GM19238 (cell line): Measurements from ENCODE around the gene DISC1.
"Not testable (repeated sequence)": the region's sequence is repeated elsewhere in the genome, so short reads cannot be mapped to it uniquely, and the experiment has no call there.

Experiments used
- DNase-seq: peaks from one replicate; pipeline ENCODE4 v3.0.0; 2011; ENCODE audit warnings: low spot score; ENCODE audit not compliant: insufficient read length

The DISC1 gene

DNA sequence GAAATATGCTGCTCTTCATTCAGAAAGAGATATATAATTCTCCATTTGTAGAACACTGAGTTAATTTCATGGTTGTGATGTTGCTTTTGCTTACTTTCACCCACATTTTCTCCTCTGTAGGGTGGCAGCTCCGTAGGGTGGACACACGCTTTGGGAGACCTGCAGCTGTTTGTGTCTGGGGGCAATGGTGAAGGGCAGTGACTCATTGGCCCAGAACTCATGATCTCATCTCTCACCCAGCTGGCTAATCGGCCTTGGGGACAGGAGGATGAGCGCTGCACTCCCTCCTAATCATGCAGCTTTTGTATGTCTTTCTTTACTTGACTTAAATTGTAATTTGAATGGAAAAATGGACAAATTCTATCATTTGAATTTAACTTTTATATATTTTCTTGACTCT is 9.6 kb downstream of the DISC1 start:
- no peak for DNase-seq

DNA sequence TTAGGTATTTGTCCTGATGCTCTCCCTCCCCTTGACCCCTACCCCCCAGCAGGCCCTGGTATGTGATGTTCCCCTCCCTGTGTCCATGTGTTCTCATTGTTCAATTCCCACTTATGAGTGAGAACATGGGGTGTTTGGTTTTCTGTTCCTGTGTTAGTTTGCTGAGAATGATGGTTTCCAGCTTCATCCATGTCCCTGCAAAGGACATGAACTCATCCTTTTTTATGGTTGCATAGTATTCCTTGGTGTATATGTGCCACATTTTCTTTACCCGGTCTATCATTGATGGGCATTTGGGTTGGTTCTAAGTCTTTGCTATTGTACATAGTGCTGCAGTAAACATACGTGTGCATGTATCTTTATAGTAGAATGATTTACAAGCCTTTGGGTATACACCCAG is 10.3 kb downstream of the DISC1 start:
- DNase-seq: not testable (repeated sequence)

DNA sequence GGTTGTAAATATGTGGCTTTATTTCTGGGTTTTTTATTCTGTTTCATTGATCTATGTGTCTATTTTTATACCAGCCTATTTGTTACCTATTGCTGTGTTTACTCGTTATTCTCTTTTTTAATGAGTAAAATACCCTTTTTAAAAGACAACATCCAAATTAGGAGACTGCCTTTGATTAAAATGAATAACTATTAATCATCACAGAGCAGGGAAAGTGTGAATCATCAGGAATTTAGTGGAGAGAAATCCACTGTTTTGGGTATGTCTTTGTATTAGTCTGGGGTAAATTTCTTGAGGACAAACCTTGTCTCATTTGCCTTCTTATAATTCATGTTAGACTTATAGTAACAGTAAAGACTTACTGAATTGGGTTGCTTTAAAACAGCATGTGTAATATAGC is 12.1 kb downstream of the DISC1 start:
- DNase-seq: no peak

DNA sequence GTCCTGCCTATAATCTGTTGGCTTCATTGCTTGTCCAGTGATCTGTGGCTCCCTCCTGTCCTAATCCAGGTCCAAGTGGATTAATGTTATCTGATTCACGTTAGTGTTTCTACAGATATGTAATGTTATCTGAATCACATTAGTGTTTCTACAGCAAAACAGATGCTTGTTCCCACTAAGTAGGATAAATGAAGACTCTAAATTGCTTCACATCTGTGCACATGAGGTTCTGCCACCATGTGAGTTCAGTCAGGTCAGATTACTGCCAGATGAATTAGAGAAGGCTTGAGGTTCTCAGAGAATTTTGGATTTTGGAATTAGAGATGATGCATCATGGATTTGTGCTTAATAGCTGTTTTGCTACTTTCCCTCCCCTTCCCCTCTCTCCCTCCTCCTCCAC is 13.2 kb downstream of the DISC1 start:
- no peak for DNase-seq

DNA sequence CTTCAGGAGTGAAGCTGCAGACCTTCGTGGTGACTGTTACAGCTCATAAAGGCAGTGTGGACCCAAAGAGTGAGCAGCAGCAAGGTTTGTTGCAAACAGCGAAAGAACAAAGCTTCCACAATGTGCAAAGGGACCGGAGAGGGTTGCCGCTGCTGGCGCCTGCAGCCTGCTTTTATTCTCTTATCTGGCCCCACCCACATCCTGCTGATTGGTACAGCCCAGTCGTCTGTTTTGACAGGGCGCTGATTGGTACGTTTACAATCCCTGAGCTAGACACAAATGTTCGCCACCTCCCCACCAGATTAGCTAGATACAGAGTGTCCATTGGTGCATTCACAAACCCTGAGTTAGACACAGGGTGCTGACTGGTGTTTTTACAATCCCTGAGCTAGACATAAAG is 14.9 kb downstream of the DISC1 start:
- DNase-seq: not testable (repeated sequence)

GRCh38 chr1:231642061-231642460 is 15.5 kb downstream of the DISC1 start:
- not testable (repeated sequence) for DNase-seq

DNA sequence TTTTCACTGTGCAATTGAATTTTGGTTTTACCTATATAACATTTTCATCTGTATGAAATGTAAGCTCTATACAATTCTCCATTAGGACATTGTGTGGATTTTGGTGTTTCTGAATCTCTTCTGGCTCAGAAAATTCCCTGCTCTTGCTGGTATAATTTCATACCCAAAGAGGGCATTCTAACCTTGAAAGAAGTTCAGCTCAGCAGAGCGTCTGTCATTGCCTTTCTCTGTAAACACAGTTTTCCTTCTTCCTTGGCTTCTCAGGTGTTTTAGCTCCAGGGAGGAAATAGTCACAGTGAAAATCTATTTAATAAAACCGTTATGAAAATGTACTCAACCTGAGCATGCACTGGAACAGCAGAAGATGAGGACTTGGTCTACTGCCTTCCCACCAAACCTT is 16.0 kb downstream of the DISC1 start:
- DNase-seq: no peak

DNA sequence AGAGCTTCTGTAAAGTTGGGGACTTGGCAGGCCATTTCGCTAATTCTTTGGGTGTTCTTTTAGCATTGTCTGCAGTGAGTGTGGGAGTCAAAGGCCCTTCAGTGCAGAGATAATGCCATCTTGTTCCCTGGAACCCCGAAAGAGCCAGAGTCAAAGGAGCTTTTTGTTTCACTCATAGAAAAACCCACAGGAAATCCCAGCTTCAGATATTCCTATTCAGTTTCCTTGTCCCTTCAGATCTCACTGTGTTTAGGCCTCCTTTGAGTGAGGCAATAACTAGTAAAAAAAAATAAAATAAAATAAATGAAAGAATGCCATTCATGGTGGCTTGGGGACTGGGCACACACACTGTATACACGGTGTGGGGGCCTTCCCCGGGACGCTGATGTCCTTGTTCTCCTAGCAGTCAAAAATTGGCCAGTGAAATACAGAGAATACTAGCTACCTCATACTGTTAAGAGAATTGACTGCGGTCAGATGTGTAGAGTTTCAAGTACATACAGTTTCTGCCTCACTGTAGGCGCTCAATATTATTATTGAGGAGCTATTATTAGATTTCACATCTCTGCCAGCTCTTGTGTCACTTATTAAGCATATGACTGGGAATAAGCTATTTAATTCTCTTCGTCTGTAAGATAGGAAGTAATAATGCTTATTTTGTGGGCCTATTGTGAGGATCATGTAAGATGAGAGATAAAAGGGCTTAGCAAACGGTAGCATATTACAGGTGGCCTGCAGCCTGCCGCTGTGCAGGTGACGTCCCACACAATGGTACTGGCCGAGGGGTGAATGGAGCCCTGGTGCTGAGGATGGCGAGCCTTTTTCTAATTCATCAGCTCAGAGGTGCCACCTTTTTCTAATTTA is 16.7 kb downstream of the DISC1 start:
- no peak for DNase-seq

DNA sequence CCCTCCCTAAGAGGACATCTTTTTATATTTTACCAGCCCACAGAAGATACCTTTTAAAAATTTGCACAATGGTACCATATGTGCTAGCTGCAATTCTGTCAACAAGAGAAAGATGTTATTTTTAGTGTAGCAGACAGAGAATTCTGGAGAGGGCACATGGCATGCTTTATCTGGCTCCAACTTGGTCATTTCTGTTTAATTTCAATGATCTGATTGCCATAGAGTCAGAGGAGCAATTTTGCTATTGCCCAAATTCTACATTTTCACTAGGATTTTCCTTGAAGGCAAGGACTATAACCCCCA is 17.3 kb downstream of the DISC1 start:
- no peak for DNase-seq

GRCh38 chr1:231645634-231646033 is 19.0 kb downstream of the DISC1 start:
- not testable (repeated sequence) for DNase-seq

DNA sequence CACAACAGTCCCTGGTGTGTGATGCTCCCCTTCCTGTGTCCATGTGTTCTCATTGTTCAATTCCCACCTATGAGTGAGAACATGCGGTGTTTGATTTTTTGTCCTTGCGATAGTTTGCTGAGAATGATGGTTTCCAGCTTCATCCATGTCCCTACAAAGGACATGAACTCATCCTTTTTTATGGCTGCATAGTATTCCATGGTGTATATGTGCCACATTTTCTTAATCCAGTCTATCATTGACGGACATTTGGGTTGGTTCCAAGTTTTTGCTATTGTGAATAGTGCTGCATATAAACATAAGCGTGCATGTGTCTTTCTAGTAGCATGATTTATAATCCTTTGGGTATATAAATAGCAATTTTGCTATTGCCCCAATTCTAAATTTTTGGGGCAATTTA is 19.6 kb downstream of the DISC1 start:
- not testable (repeated sequence) for DNase-seq

DNA sequence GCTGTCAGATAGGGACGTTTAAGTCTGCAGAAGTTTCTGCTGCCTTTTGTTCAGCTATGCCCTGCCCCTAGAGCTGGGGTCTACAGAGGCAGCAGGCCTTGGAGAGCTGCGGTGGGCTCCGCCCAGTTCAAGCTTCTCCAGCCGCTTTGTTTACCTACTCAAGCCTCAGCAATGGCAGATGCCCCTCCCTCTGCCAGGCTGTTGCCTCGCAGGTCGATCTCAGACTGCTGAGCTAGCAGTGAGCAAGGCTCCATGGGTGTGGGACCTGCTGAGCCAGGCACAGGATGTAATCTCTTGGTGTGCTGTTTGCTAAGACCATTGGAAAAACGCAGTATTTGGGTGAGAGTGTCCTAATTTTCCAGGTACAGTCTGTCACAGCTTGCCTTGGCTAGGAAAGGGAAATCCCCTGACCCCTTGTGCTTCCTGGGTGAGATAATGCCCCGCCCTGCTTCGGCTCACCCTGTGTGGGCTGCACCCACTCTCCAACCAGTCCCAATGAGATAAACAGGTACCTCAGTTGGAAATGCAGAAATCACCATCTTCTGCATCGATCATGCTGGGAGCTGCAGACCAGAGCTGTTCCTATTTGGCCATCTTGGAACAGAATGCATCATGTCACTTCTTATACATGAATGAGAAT is 25.2 kb downstream of the DISC1 start:
- DNase-seq: not testable (repeated sequence)

DNA sequence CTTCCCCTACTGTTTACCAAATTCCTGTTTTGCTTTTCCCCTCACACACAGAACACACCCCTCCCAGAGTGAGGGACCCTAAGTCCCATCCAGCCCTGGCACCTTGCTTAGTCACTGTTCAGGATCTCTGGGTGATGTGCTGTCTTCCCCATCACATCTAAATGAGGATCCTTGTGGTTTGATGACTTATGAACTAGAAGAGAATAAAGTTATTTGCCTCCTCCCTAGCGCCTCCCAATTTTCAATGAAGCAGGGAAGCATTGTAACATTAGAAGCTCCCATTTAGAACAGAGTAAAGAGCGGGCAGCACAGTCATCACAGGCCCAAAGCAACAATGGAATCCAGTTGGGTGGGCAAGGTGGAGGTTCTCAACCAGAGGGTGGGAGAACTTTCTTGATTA is 27.0 kb downstream of the DISC1 start:
- DNase-seq: no peak

- no peak for DNase-seq
Measured at GRCh38 chr1:231656741-231657140, 30.2 kb downstream of the DISC1 start.

DNA sequence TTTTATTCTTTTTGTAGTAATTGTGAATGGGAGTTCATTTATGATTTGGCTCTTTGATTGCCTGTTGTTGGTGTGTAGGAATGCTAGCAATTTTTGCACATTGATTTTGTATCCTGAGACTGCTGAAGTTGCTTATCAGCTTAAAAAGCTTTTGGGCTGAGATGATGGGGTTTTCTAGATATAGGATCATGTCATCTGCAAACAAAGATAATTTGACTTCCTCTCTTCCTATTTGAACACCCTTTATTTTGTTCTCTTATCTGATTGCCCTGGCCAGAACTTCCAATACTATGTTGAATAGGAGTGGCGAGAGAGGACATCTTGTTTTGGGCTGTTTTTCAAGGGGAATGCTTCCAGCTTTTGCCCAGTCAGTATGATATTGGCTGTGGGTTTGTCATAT is 31.6 kb downstream of the DISC1 start:
- DNase-seq: not testable (repeated sequence)

GRCh38 chr1:231660198-231660597 is 33.6 kb downstream of the DISC1 start:
- no peak for DNase-seq

DNA sequence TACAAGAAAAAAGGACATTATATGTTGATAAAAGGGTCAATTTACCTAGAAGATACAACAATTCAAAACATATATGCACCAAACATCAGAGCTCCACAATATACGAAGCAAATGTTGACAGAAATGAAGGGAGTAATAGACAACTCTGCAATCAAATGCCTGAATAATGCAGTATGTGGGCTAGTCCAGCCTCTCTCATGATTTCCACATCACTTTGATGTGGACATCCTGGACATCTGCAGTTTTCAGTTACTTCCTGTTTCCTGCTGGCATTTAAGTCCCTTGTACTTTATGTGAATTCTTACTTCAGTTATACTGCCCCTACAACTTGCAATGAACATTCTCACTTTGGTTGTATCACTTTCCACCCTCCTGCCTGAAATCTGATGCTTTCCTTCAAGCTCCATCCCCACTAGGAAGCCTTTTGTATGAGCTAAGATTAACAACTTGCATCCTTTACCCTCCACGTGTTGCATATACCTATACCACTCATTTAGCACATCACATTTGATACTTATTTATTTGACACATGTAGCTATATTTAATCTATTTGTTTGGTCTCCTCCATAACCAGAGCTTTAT is 36.7 kb downstream of the DISC1 start:
- no peak for DNase-seq

DNA sequence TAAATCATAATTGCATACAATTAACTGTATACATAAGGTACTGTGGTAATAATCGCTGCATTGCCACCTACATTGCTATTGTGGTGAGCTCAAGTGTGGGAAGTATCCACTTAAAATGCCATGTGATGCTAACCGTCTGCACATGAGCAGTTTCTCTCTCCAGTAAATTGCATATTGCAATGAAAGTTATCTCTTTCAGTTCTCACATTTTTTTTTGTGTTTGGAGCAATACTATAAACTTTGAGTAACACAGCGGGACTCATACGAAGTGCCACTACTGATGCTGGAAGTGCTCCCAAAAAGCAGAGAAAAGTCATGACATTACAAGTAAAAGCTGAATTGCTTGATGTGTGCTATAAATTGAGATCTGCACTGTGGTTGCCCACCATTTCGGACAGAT is 38.5 kb downstream of the DISC1 start:
- no peak for DNase-seq

GRCh38 chr1:231665726-231666125 is 39.1 kb downstream of the DISC1 start:
- no peak for DNase-seq

DNA sequence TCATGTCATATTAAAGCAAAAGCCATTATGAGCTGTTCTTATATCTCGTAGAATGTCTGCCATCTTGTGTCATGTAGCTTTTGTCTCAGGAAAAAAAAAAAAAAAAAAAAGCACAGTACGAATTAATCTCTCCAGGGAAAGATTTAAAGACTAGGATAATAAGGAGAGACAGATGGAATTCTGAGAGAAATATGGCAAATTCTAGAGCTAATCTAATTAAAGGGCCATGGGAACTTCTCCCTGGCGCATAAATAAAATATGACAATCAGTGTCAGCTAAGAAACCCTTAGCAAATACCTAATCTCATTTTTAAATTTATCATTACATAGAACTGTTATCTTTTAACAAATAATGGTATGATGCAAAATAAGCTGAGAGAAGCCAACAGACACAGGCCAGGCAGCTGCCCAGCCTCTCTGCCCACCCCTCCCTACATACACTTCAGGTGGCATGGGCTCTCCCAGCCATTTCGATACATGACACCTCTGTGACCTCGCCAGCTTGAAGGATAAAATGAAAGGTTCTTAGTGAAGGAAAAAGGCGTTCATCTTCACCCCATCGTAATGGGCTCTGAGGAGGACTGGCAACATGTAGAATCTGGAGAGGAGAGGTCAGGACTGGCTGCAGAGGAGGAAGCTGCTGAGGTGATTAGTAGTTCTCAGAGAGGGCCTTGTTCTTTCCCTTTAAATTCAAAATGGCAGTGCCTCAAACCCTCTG is 39.8 kb downstream of the DISC1 start:
- DNase-seq: no peak

DNA sequence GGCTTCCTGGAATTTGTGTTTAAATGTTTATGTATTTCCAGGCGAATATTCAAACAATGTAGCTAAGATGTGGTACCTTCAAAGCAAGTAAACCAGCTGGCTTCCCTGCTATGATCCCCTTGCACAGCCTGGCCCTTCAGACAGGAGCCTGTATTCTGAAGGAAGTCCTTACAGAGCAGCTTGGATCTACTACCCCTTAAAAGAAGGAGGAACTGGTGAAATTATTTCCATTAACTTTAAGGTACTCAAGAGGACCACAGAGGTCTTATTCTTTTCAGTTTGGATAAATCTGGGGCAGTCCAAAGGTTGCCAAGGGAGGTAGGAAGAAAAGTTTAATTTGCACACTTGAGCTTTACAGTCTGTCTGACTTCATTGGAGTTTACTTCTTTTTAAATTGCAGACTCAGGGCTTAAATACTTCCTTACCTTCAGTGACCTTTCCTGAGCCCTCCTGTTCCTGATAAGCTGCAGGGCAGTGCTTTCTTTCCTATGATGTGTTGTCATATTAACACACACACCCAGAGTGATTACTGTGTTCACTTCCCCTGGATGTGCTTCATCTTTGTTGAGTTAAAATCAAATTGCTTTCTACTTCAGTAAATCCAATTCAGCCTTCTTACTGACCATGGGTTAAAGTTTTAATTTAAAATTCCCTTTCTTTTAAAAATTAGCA is 40.5 kb downstream of the DISC1 start:
- no peak for DNase-seq
